Upper lobe of left lung (tissue), 6 donors: Measurements from ENCODE around the gene ERFL. TPM values are rescaled to one million over a fixed set of nuclear protein-coding genes. Genes with fewer than 3 reads are reported as not detected.

ENCODE experiments used
- ATAC-seq, 2 donors: fragments of 200-7000 bp; cut with Tn5 transposase; one replicate each; pipeline ENCODE4 v1.9.1; 2022; ENCODE audit warnings: mild to moderate bottlenecking in 2 of 2, moderate library complexity in 2 of 2; ENCODE audit not compliant: low FRiP score in 2 of 2
- DNase-seq, 2 donors: peaks; one replicate each; pipeline ENCODE4 v3.0.0-alpha.2; 2019 to 2020
- H3K27ac ChIP-seq, 4 donors: fragments of 200-600 bp; sonication (generic); one replicate each; pipeline ENCODE4 v1.5.1; 2016 to 2019
- H3K27me3 ChIP-seq, 4 donors: fragments of 200-600 bp; sonication (generic); one replicate each; pipeline ENCODE4 v1.5.1; 2017 to 2019
- H3K36me3 ChIP-seq, 4 donors: fragments of 200-600 bp; sonication (generic); one replicate each; pipeline ENCODE4 v1.5.1; 2016 to 2019
- H3K4me1 ChIP-seq, 4 donors: fragments of 200-600 bp; sonication (generic); one replicate each; pipeline ENCODE4 v1.5.1; 2018 to 2019
- H3K4me3 ChIP-seq, 4 donors: fragments of 200-600 bp; sonication (generic); one replicate each; pipeline ENCODE4 v1.5.1; 2017 to 2019; ENCODE audit warnings: mild to moderate bottlenecking in 2 of 4, moderate library complexity in 1 of 4
- H3K9me3 ChIP-seq, 4 donors: fragments of 200-600 bp; sonication (generic); one replicate each; pipeline ENCODE4 v1.5.1; 2018 to 2019
- EP300 ChIP-seq, 4 donors: sonication (generic); formaldehyde crosslinking; IDR thresholded peaks; one replicate each; pipeline ENCODE4 v1.5.1; 2017; ENCODE audit warnings: antibody characterized with exemption in 4 of 4, control low read depth in 2 of 4
- POLR2A ChIP-seq, 4 donors: fragments of 450-650 bp; IDR thresholded peaks; one replicate each; pipeline ENCODE4 v1.5.1; 2016 to 2017; ENCODE audit warnings: antibody characterized with exemption in 4 of 4, mild to moderate bottlenecking in 2 of 4
- POLR2AphosphoS5 ChIP-seq, 2 donors: sonication (generic); formaldehyde crosslinking; IDR thresholded peaks; one replicate each; pipeline ENCODE4 v1.5.1; 2017; ENCODE audit warnings: antibody characterized with exemption in 2 of 2
- WGBS, 2 donors: methylation state at CpG; one replicate each; pipeline ENCODE4 v1.1.5; 2017 to 2018; 5-methylcytosine and 5-hydroxymethylcytosine counted together
- total RNA-seq, 6 donors: library from RNA; depleted of rRNA in 4 of 6; stranded (reverse); fragments of >200 nt in 4 of 6; gene quantifications; one replicate each; pipeline versions ENCODE4 v1.1.0 to v1.2.1, GENCODE V29; 2016 to 2021
- TF ChIP-seq, protein P1 (sequence below), 6 experiments: fragments of 450-650 bp in 4 of 6; fragments of 200-600 bp in 2 of 6; sonication (generic) in 2 of 6; IDR thresholded peaks; one replicate each; pipeline ENCODE4 v1.5.1; 2016 to 2019; ENCODE audit warnings: antibody characterized with exemption in 6 of 6
- donor health status: DM: no; HTN: no; CAD: no; lungs with moderate emphysema.
- donor health status: DM: no; HTN: yes; CAD: no; lungs with severe emphysema.

Gene ERFL
- total RNA-seq, 6 donors from 2014 or later: 0.20 to 6.3 (median 0.49) TPM; not detected in 1

DNA sequence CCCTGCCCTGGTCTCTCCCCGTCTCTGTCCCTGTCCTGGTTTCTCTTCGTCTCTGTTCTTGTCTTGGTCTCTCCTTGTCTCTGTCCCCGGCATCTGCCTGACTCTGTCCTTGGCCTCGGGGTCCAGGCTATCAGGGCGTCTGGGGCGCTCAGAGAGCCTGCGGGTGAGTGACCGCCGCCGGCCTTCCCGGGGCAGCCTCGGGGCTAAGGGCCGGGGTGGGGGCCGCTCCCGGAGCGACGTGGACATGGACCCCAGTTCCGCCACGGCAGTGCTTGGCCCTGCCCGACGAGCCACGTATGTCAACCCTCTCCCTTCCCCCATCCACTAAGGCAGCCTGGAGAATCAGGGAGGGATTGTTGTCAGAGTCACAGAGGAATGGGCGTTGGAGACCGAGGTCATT lies 30.4 kb downstream of the ERFL start:
- ATAC-seq: peak in 1 of 2 donors; percentile 26
- 90 to 93% methylated on average over 19 to 24 of the region's 24 CpGs for WGBS, 2 donors
- Histone ChIP-seq H3K4me3 (no peak overlapping the region), H3K4me1 (peaks cover 0 to 3% (median under 1%) of the 10 kb centered on the region in 4 donors), H3K36me3 (peaks cover 51 to 93% (median 85%) of the 10 kb centered on the region in 4 donors), H3K9me3 (no peaks in the 10 kb centered on the region), H3K27me3 (no peaks in the 10 kb centered on the region), H3K27ac (no peak overlapping the region)
- DNase-seq: peak in 1 of 2 donors; percentile 77
- TF ChIP-seq EP300 (IDR thresholded peaks at IDR 0.05): no peak
- TF ChIP-seq POLR2A (IDR thresholded peaks at IDR 0.05): no peak
- TF ChIP-seq, protein P1, sequence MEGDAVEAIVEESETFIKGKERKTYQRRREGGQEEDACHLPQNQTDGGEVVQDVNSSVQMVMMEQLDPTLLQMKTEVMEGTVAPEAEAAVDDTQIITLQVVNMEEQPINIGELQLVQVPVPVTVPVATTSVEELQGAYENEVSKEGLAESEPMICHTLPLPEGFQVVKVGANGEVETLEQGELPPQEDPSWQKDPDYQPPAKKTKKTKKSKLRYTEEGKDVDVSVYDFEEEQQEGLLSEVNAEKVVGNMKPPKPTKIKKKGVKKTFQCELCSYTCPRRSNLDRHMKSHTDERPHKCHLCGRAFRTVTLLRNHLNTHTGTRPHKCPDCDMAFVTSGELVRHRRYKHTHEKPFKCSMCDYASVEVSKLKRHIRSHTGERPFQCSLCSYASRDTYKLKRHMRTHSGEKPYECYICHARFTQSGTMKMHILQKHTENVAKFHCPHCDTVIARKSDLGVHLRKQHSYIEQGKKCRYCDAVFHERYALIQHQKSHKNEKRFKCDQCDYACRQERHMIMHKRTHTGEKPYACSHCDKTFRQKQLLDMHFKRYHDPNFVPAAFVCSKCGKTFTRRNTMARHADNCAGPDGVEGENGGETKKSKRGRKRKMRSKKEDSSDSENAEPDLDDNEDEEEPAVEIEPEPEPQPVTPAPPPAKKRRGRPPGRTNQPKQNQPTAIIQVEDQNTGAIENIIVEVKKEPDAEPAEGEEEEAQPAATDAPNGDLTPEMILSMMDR (IDR thresholded peaks at IDR 0.05): no peak
- no peak for TF ChIP-seq POLR2AphosphoS5 (IDR thresholded peaks at IDR 0.05)

DNA sequence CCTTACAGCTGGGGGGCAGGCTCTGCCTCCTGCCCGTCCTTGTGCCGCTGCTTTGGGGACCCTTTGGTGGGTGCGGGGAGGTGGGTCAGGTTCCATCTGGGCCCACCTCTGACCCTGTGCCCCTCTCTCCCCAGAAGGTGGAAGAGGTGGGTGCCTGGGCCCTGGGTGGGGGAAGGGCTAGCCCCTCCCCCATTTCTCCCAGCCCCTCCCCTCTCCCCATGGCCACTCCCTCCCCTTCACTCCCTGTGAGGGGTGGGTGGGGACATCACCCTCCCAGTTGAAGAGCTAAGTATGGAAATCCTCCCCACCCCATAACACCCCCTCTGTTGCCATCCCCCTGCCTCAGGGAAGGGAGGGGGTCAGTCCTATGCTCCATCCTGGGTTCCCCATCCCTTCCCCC lies 31.1 kb downstream of the ERFL start:
- 100% methylated on average over 1 to 3 of the region's 3 CpGs for WGBS, 2 donors
- no peak overlapping the region for H3K4me3 ChIP-seq
- H3K4me1 ChIP-seq: peaks cover 0 to 6% (median 0%) of the 10 kb centered on the region in 4 donors
- no peak for ATAC-seq
- peaks cover 46 to 93% (median 85%) of the 10 kb centered on the region in 4 donors for H3K36me3 ChIP-seq
- H3K9me3 ChIP-seq: no peaks in the 10 kb centered on the region
- no peak for DNase-seq
- TF ChIP-seq EP300 (IDR thresholded peaks at IDR 0.05) (no peak), POLR2A (IDR thresholded peaks at IDR 0.05) (no peak), POLR2AphosphoS5 (IDR thresholded peaks at IDR 0.05) (no peak)
- TF ChIP-seq, protein P1 (IDR thresholded peaks at IDR 0.05): no peak
- no peaks in the 10 kb centered on the region for H3K27me3 ChIP-seq
- no peak overlapping the region for H3K27ac ChIP-seq

DNA sequence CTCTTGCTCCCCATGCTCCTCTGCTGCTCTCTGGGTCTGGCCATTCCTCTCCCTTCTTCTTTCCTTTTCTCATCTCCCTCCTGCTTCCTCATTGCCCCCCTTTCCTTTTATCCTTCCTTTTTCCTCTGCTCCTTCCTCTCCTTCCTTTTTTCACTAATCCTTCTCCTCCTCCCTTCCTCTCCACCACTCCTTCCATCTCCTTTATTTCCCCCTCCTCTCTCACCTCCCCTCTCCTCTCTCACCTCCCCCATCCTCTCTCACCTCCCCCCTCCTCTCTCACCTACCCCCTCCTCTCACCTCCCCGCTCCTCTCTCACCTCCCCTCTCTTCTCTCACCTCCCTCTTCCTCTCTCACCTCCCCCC lies 31.7 kb downstream of the ERFL start:
- Histone ChIP-seq H3K27me3 (no peaks in the 10 kb centered on the region), H3K9me3 (no peaks in the 10 kb centered on the region), H3K4me1 (peaks cover 0 to 9% (median 0%) of the 10 kb centered on the region in 4 donors), H3K27ac (no peak overlapping the region), H3K4me3 (no peak overlapping the region), H3K36me3 (peaks cover 39 to 93% (median 85%) of the 10 kb centered on the region in 4 donors)
- TF ChIP-seq POLR2AphosphoS5 (IDR thresholded peaks at IDR 0.05): no peak
- TF ChIP-seq, protein P1 (IDR thresholded peaks at IDR 0.05): no peak
- no peak for TF ChIP-seq EP300 (IDR thresholded peaks at IDR 0.05)
- TF ChIP-seq POLR2A (IDR thresholded peaks at IDR 0.05): no peak
- DNase-seq: no peak
- 69% methylated on average over 1 of the region's 1 CpG; no CpG with 5 or more reads in 1 of the 2 donors for WGBS, 2 donors
- no peak for ATAC-seq

DNA sequence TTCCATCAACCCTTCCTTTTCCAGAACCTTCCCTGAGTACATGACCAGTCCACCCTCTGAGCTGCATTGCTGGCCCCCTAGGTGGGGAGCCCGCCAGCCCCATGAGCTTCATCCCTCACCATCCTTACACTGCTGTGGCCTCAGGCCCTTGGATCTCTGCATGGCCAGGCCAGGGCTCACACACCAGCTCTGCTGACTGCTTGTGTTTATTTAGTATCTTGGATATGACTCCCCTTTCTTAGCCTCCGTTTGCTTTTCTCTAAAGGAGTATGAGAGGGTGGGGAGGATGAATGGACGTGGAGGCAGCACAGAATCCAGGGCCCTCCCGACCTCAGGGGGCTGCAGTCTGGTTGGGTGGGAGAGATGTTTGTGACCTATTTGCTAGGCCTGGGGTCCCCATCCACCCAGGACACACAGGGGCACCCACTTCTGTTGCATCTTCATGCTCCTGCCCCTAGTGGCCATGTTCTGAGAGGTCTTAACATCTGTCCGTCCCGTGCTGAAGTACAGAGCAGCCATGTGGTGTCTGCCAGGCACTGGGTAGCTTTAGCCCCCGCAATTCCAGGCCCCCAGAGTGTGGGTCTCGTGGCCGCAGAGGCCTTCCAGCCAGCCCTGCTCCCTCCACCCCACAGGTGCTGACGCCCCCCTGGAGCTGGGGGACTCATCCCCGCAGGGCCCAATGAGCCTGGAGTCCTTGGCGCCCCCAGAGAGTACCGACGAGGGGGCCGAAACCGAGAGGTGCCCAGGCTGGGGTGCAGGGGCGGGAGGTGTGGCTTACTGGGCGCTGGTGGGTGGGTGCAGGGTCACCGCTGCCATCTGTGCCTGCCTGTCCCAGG lies 32.3 kb downstream of the ERFL start:
- Histone ChIP-seq H3K9me3 (no peaks in the 10 kb centered on the region), H3K4me3 (no peak overlapping the region), H3K36me3 (peaks cover 34 to 91% (median 84%) of the 10 kb centered on the region in 4 donors), H3K27ac (no peak overlapping the region), H3K27me3 (no peaks in the 10 kb centered on the region), H3K4me1 (peaks cover 0 to 10% (median 0%) of the 10 kb centered on the region in 4 donors)
- peak in 1 of 2 donors; percentile 52 for DNase-seq
- peak in 1 of 2 donors; percentile 20 for ATAC-seq
- 87 to 92% methylated on average over 16 to 19 of the region's 19 CpGs for WGBS, 2 donors
- TF ChIP-seq, protein P1 (IDR thresholded peaks at IDR 0.05): no peak
- no peak for TF ChIP-seq POLR2AphosphoS5 (IDR thresholded peaks at IDR 0.05)
- TF ChIP-seq POLR2A (IDR thresholded peaks at IDR 0.05): no peak
- no peak for TF ChIP-seq EP300 (IDR thresholded peaks at IDR 0.05)
